ENCODE data around the gene URB1. TPM values are rescaled to one million over a fixed set of nuclear protein-coding genes. Genes with fewer than 3 reads are reported as not detected.

URB1 gene
- total RNA-seq, 1 experiment from 2014 or later: 17.1 TPM

DNA sequence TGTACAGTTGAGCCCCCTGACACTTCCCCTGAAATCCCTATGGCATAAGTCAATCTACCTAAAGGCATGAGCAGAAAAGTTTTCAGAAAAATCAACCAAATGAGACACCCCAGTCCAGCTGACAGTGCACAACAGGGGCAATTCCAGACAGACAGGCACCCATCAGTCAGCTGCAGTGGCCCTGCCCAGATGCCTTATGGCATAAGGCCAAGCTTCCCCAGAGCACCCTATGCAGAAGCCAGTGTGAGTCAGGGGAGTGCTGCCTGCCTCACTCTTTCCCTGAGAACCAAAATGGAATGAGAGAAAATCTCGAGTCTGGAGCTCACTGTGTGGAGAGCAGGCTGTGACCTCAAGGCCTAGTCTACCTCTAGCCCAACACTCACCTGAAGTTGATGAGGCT lies 56.1 kb downstream of the URB1 start:
- Histone ChIP-seq H3K9me3 (no peaks in the 10 kb centered on the region), H3K4me1 (no peaks in the 10 kb centered on the region), H3K27me3 (replicated peaks; ENCODE audit: control insufficient read depth, insufficient read depth, low read length) (no peaks in the 10 kb centered on the region), H3K4me3 (ENCODE audit: low read depth, low read length) (no peak overlapping the region), H3K36me3 (ENCODE audit: control insufficient read depth, insufficient read depth, low read length) (peaks cover 3% of the 10 kb centered on the region; the same call in 1 of the 2 replicates)
- CTCF ChIA-PET: no interaction called here
- H3K9me3 Mint-ChIP-seq (ENCODE audit: unreplicated experiment): no peaks in the 10 kb centered on the region
- DNase-seq: no peak
- no peaks in the 10 kb centered on the region for H3K27me3 Mint-ChIP-seq (ENCODE audit: insufficient read depth, unreplicated experiment)
- peaks cover 75% of the 10 kb centered on the region for H3K36me3 Mint-ChIP-seq (ENCODE audit: insufficient read depth, unreplicated experiment)
- no peaks in the 10 kb centered on the region for H3K4me1 Mint-ChIP-seq (ENCODE audit: low read depth, unreplicated experiment)
- TF ChIP-seq, protein P1, sequence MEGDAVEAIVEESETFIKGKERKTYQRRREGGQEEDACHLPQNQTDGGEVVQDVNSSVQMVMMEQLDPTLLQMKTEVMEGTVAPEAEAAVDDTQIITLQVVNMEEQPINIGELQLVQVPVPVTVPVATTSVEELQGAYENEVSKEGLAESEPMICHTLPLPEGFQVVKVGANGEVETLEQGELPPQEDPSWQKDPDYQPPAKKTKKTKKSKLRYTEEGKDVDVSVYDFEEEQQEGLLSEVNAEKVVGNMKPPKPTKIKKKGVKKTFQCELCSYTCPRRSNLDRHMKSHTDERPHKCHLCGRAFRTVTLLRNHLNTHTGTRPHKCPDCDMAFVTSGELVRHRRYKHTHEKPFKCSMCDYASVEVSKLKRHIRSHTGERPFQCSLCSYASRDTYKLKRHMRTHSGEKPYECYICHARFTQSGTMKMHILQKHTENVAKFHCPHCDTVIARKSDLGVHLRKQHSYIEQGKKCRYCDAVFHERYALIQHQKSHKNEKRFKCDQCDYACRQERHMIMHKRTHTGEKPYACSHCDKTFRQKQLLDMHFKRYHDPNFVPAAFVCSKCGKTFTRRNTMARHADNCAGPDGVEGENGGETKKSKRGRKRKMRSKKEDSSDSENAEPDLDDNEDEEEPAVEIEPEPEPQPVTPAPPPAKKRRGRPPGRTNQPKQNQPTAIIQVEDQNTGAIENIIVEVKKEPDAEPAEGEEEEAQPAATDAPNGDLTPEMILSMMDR (IDR thresholded peaks at IDR 0.05; ENCODE audit: insufficient read depth in 1 of 2, low read depth in 1 of 2, low read length in 1 of 2, severe bottlenecking in 1 of 2, unreplicated experiment in 1 of 2): no peak
- H3K27ac Mint-ChIP-seq (ENCODE audit: unreplicated experiment): no peak overlapping the region
- BruUV-seq (replicated peaks): no TSS peak
- no peak overlapping the region for H3K4me3 Mint-ChIP-seq (ENCODE audit: unreplicated experiment)
- intact Hi-C loops (cut with micrococcal nuclease; ENCODE audit: unreplicated experiment): no loop called here
- POLR2A ChIA-PET: no interaction called here

DNA sequence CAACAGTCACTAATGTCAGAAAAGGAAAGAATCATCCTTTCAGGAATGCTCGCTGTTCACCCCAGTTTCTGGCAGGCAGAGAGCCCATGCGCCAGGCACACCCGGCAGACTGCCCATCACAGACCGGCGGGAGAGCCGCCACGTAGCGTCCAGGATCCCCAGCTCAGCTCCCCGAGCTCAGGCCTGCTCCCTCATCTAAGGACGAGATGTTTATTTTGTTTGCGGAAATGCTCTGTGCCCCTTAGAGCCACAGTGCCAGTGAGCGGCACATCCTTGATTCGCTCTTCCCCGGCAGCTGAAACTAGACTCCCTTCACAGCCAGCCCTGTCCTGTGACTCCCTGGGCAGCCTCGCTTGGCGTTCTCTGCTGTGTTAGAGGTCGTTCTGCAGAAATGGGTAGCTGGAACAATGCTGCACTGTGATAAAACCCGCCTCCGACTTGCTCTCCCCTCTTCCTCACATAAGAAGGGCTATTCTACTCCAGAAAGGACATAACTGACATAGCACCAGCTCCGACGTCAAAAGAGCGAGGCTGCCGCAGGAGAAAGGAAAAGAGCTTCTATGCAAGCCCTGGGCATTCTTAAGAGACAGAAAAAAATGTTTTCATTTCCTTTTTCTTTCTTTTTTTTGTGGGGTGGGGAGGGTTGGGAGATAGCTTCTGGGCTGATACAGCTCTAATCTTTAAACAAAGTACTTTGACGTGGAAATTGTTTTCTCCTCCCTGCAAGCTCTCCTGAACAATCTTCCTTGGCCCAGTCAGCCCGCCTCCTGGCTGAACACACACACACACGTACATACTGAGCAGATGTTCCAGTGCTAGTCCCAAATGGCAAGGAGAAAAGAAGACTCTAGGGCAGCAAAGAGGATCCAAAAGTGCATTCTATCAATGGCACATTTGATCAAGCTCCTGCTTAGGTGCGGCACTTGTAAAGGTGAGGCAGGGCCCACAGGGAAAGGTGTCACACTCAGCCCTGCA lies 56.9 kb downstream of the URB1 start:
- TF ChIP-seq, protein P1 (IDR thresholded peaks at IDR 0.05; ENCODE audit: insufficient read depth in 1 of 2, low read depth in 1 of 2, low read length in 1 of 2, severe bottlenecking in 1 of 2, unreplicated experiment in 1 of 2): no peak
- intact Hi-C loops (cut with micrococcal nuclease; ENCODE audit: unreplicated experiment): no loop called here
- BruUV-seq (replicated peaks): no TSS peak
- Histone ChIP-seq H3K9me3 (no peaks in the 10 kb centered on the region), H3K4me3 (ENCODE audit: low read depth, low read length) (no peak overlapping the region), H3K27me3 (replicated peaks; ENCODE audit: control insufficient read depth, insufficient read depth, low read length) (no peaks in the 10 kb centered on the region), H3K36me3 (ENCODE audit: control insufficient read depth, insufficient read depth, low read length) (peaks cover 3% of the 10 kb centered on the region; the same call in 1 of the 2 replicates), H3K4me1 (no peaks in the 10 kb centered on the region)
- H3K9me3 Mint-ChIP-seq (ENCODE audit: unreplicated experiment): no peaks in the 10 kb centered on the region
- H3K27me3 Mint-ChIP-seq (ENCODE audit: insufficient read depth, unreplicated experiment): no peaks in the 10 kb centered on the region
- H3K4me3 Mint-ChIP-seq (ENCODE audit: unreplicated experiment): no peak overlapping the region
- DNase-seq: no peak
- CTCF ChIA-PET: no interaction called here
- POLR2A ChIA-PET: no interaction called here
- no peaks in the 10 kb centered on the region for H3K4me1 Mint-ChIP-seq (ENCODE audit: low read depth, unreplicated experiment)
- H3K36me3 Mint-ChIP-seq (ENCODE audit: insufficient read depth, unreplicated experiment): peaks cover 77% of the 10 kb centered on the region
- H3K27ac Mint-ChIP-seq (ENCODE audit: unreplicated experiment): no peak overlapping the region

DNA sequence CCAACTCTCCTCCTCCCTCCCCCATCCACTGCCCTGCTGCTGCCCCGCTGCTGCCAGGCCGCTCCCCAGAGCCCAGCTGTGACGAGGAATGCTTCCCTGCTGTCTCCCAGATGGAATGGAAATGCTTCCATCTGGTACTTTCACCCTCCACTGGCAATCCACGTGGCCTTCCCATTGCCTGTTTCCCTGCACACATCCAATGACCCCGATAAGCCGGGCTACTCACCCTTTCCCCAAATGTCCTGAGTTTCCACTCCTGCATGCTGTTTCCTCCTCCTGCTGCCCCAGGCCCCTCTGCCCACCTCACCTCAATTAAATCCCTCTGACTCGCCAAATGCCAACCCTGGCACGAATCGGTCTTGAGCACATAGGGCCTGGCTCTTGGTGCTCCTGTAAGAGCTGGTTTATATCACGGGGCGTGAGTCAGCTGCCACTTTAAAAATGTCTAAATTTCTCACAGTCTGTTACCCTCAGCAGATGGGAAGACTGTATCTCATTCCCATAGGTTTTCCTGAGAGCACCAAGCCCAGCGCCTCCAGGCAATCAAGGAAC lies 57.8 kb downstream of the URB1 start:
- peaks cover 3% of the 10 kb centered on the region for H3K36me3 ChIP-seq (ENCODE audit: control insufficient read depth, insufficient read depth, low read length)
- H3K4me3 Mint-ChIP-seq (ENCODE audit: unreplicated experiment): no peak overlapping the region
- ChIA-PET CTCF (no interaction called here), POLR2A (no interaction called here)
- TF ChIP-seq, protein P1 (IDR thresholded peaks at IDR 0.05; ENCODE audit: insufficient read depth in 1 of 2, low read depth in 1 of 2, low read length in 1 of 2, severe bottlenecking in 1 of 2, unreplicated experiment in 1 of 2): no peak
- H3K4me1 Mint-ChIP-seq (ENCODE audit: low read depth, unreplicated experiment): no peaks in the 10 kb centered on the region
- no peak overlapping the region for H3K4me3 ChIP-seq (ENCODE audit: low read depth, low read length)
- H3K4me1 ChIP-seq: no peaks in the 10 kb centered on the region
- no peaks in the 10 kb centered on the region for H3K9me3 ChIP-seq
- no peaks in the 10 kb centered on the region for H3K27me3 Mint-ChIP-seq (ENCODE audit: insufficient read depth, unreplicated experiment)
- no TSS peak for BruUV-seq (replicated peaks)
- H3K36me3 Mint-ChIP-seq (ENCODE audit: insufficient read depth, unreplicated experiment): peaks cover 78% of the 10 kb centered on the region
- H3K27ac Mint-ChIP-seq (ENCODE audit: unreplicated experiment): no peak overlapping the region
- DNase-seq: no peak
- intact Hi-C loops (cut with micrococcal nuclease; ENCODE audit: unreplicated experiment): no loop called here
- H3K27me3 ChIP-seq (replicated peaks; ENCODE audit: control insufficient read depth, insufficient read depth, low read length): no peaks in the 10 kb centered on the region
- no peaks in the 10 kb centered on the region for H3K9me3 Mint-ChIP-seq (ENCODE audit: unreplicated experiment)
